ENCODE data around the gene SGSM1. TPM values are rescaled to one million over a fixed set of nuclear protein-coding genes. Genes with fewer than 3 reads are reported as not detected.

The SGSM1 gene
- total RNA-seq, 1 experiment from 2014 or later: 4.3 TPM

- no peaks in the 10 kb centered on the region for H3K27me3 ChIP-seq (ENCODE audit: insufficient read depth, low read length)
- H3K27ac ChIP-seq (ENCODE audit: insufficient read length, low read depth, low read length): no peak overlapping the region
- H3K23me2 ChIP-seq (ENCODE audit: insufficient read length, low read depth, low read length, poor library complexity, severe bottlenecking): no peaks in the 10 kb centered on the region
Observed at GRCh38 chr22:24876700-24877099, 70.7 kb downstream of the SGSM1 start.

More at GRCh38 chr22:24876700-24877099, 70.7 kb downstream of the SGSM1 start:
- H2BK5ac ChIP-seq (ENCODE audit: insufficient read length, low read length): no peak overlapping the region
- H3K79me2 ChIP-seq (ENCODE audit: insufficient read depth, low read length): no peaks in the 10 kb centered on the region
- no peaks in the 10 kb centered on the region for H3K4me1 Mint-ChIP-seq
- H3K9ac ChIP-seq (ENCODE audit: extremely low read depth, insufficient read length, low read length): no peak overlapping the region
- no peaks in the 10 kb centered on the region for H3K27me3 Mint-ChIP-seq (ENCODE audit: low read depth)
- no peak overlapping the region for H3T11ph ChIP-seq (ENCODE audit: low read length)
- H4K91ac ChIP-seq (ENCODE audit: insufficient read length, low read depth, low read length): no peak overlapping the region
- H2BK12ac ChIP-seq (ENCODE audit: insufficient read length, low read depth, low read length): no peak overlapping the region
- H3K4me3 Mint-ChIP-seq: no peak overlapping the region
- H3K9me3 Mint-ChIP-seq: peaks cover 0 to 3% of the 10 kb centered on the region in 2 experiments; a peak in 2 of 5 replicates
- H3K9me3 ChIP-seq (ENCODE audit: control insufficient read depth, low read depth, low read length): no peaks in the 10 kb centered on the region
- no peak overlapping the region for H4K5ac ChIP-seq (ENCODE audit: insufficient read length, low read depth, low read length)
- H3K4me2 ChIP-seq (ENCODE audit: insufficient read depth, insufficient read length, low read length): no peak overlapping the region
- WGBS (ENCODE audit: extremely low coverage, insufficient read length, low lambda C conversion rate): no CpG with 5 or more reads among the region's 1 CpG
- no peak overlapping the region for H3K23ac ChIP-seq (ENCODE audit: insufficient read length, low read depth, low read length)
- H2BK15ac ChIP-seq (ENCODE audit: low read depth, low read length): no peak overlapping the region
- no peak overlapping the region for H3K14ac ChIP-seq (ENCODE audit: insufficient read depth, low read length)
- no peaks in the 10 kb centered on the region for H4K20me1 ChIP-seq (ENCODE audit: control insufficient read depth, insufficient read depth, insufficient read length)
- H2BK120ac ChIP-seq (ENCODE audit: low read depth, low read length, poor library complexity, severe bottlenecking): no peak overlapping the region
- no peak overlapping the region for H4K8ac ChIP-seq (replicated peaks; ENCODE audit: insufficient read length, low read depth, low read length)
- no peak for TF ChIP-seq CTCF (conservative IDR thresholded peaks at IDR 0.05)
- H3K36me3 Mint-ChIP-seq (ENCODE audit: insufficient read depth in 1 of 3, low read depth in 3 of 3): peaks cover 0 to 6% (median 0%) of the 10 kb centered on the region in 3 experiments; a peak in 2 of 7 replicates
- no peak overlapping the region for H2BK20ac ChIP-seq (ENCODE audit: low read depth, low read length, poor library complexity, severe bottlenecking)
- H2AFZ ChIP-seq (ENCODE audit: low read length): no peak overlapping the region
- H3K4ac ChIP-seq (ENCODE audit: low read depth, low read length): no peak overlapping the region
- DNase-seq: no peak
- no peak overlapping the region for H2AK5ac ChIP-seq (ENCODE audit: insufficient read length, low read length)
- no peaks in the 10 kb centered on the region for H3K4me1 ChIP-seq (ENCODE audit: insufficient read depth, low read length)
- H3K27ac Mint-ChIP-seq: no peak overlapping the region
- H3K18ac ChIP-seq (ENCODE audit: insufficient read length, low read depth, low read length): no peak overlapping the region
- H3K79me1 ChIP-seq (ENCODE audit: insufficient read depth, low read depth, low read length, poor library complexity, severe bottlenecking): no peaks in the 10 kb centered on the region
- H3K56ac ChIP-seq (ENCODE audit: insufficient read length, low read depth, low read length): no peak overlapping the region
